ENCODE data around the gene CNIH3. TPM values are rescaled to one million over a fixed set of nuclear protein-coding genes. Genes with fewer than 3 reads are reported as not detected.

Gene CNIH3
- total and polyA plus RNA-seq, 10 of the 15 experiments (the other 5 are each of a cell fraction or from before 2014, with no cell fraction given) = 0.77 to 5.8 (median 1.8) TPM

DNA sequence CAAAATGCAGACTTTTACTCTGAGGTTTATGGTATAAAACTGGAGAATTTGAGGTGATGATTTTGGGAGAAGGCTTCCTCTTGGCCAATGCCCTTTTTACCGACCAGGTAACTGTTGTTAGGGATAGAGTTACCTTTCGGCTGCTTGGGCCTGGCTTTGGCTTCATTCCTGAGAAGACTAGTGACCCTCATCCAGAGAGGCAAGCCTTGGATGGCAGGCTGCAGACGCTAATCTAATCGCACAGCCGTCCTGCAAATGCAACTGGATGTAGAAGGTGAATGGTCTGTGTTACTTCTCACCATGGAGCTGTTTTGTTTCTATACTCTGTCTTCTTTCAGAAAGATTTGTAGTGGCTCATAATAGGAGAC is 124.6 kb downstream of the CNIH3 start:
- no TSS peak for BruUV-seq (replicated peaks)

More for the DNA sequence above, 124.6 kb downstream of the CNIH3 start:
- in situ Hi-C loops (cut with MboI) = no loop called here
- Histone ChIP-seq H3K4me1 (ENCODE audit: control insufficient read depth, insufficient read depth, low read length) (peaks cover 52% of the 10 kb centered on the region), H3K4me3 (peak overlapping the region; percentile 6; the same call in 1 of the 2 replicates), H3K27ac (ENCODE audit: control insufficient read depth, insufficient read depth) (peak overlapping the region; percentile 24; the same call in 1 of the 2 replicates), H3K4me2 (ENCODE audit: control insufficient read depth, insufficient read depth) (peak overlapping the region; percentile 65), H4K20me1 (ENCODE audit: control insufficient read depth, insufficient read depth) (no peaks in the 10 kb centered on the region), H3K9ac (ENCODE audit: control insufficient read depth, insufficient read depth, low read length) (0 out of 2 replicates have a peak overlapping the region, but pooled peaks have one; percentile 19), H3K36me3 (ENCODE audit: control insufficient read depth in 2 of 2, insufficient read depth in 2 of 2, low read length in 1 of 2) (no peaks in the 10 kb centered on the region), H3K27me3 (replicated peaks in 1 of 2; ENCODE audit: control insufficient read depth in 2 of 2, insufficient read depth in 2 of 2, low read length in 1 of 2) (no peaks in the 10 kb centered on the region), H3K79me2 (ENCODE audit: control insufficient read depth, insufficient read depth, low read length) (no peaks in the 10 kb centered on the region), H3K9me3 (replicated peaks; ENCODE audit: control insufficient read depth, insufficient read depth, low read length) (no peaks in the 10 kb centered on the region), H2AFZ (ENCODE audit: control insufficient read depth, low read depth, low read length) (no peak overlapping the region)
- CTCF ChIA-PET = interaction anchor here (0.7 to 13.5 kb wide), 9 partner anchors 9 to 154 kb away, joined by 3 to 208 read pairs (median 4); no protein-coding TSS in a partner anchor
- RAD21 ChIA-PET (ENCODE audit: unreplicated experiment) = interaction anchor here (1.0 to 11.5 kb wide), 9 partner anchors 10 to 243 kb away, joined by 3 to 174 read pairs (median 9); no protein-coding TSS in a partner anchor
- no peak for DNase-seq (ENCODE audit: low read depth, low spot score)
- intact Hi-C loops (cut with micrococcal nuclease; ENCODE audit: unreplicated experiment) = no loop called here
- no peak for ATAC-seq
- 85% methylated on average over 5 of the region's 5 CpGs for WGBS (ENCODE audit: insufficient coverage, insufficient replicate concordance, low lambda C conversion rate, missing lambda C conversion rate)
- TF ChIP-seq CUX1 (IDR thresholded peaks at IDR 0.05; ENCODE audit: insufficient replicate concordance, low read depth, low read length) (peak; percentile 24), EP300 (IDR thresholded peaks at IDR 0.05; ENCODE audit: borderline replicate concordance in 1 of 2, control insufficient read depth in 1 of 2, low read depth in 2 of 2, low read length in 2 of 2) (peak in 1 of 2 experiments; percentile 0; a peak in 1 of 4 replicates), GATAD2B (conservative IDR thresholded peaks at IDR 0.05; ENCODE audit: low read depth) (no peak)
- SMC1A ChIA-PET (ENCODE audit: uncharacterized antibody, unreplicated experiment) = interaction anchor here (1.1 to 12.0 kb wide), 12 partner anchors 9 to 241 kb away, joined by 3 to 202 read pairs (median 6); no protein-coding TSS in a partner anchor
- no peak for FAIRE-seq
- POLR2A ChIA-PET = interaction anchor here (1.5 to 3.7 kb wide), 3 partner anchors 14 to 110 kb away, joined by 5 to 22 read pairs (median 19); no protein-coding TSS in a partner anchor

Data from GM12878 (cell line).